Erythroblast (primary cell): Measurements from ENCODE around the gene OR4X1.

Source experiments
- GATA1 ChIP-seq: IDR thresholded peaks from 2 replicates; pipeline ENCODE4 v1.6.1; 2011; ENCODE audit warnings: low read depth, mild to moderate bottlenecking, control low read depth, low read length, moderate library complexity
- POLR2A ChIP-seq: IDR thresholded peaks from 2 replicates; pipeline ENCODE4 v1.6.1; 2011; ENCODE audit warnings: mild to moderate bottlenecking, low read length

- TF ChIP-seq POLR2A = no peak
- TF ChIP-seq GATA1 = no peak
These were observed at the start of gene OR4X1 for GRCh38 chr11:48263423-48263911.
